Neuronal stem cell (in vitro differentiated cells): ENCODE measurements around the gene PLIN3.
"Not testable (repeated sequence)": the region's sequence is repeated elsewhere in the genome, so short reads cannot be mapped to it uniquely, and the experiment has no call there.

Experiments
- DNase-seq: peaks from one replicate; pipeline ENCODE4 v3.0.0-alpha.2; 2013; ENCODE audit warnings: low spot score
- H2AFZ ChIP-seq: one replicate; pipeline ENCODE4 v1.6.1; 2013; ENCODE audit warnings: mild to moderate bottlenecking, low read length, inconsistent platforms
- H2AK5ac ChIP-seq: 2 replicates; pipeline ENCODE4 v1.6.1; 2013; ENCODE audit warnings: low read depth, mild to moderate bottlenecking, inconsistent platforms, low read length, moderate library complexity, mixed read lengths
- H2BK120ac ChIP-seq: 2 replicates; pipeline ENCODE4 v1.6.1; 2013; ENCODE audit warnings: low read depth, mild to moderate bottlenecking, inconsistent platforms, low read length, moderate library complexity, mixed read lengths
- H2BK12ac ChIP-seq: one replicate; pipeline ENCODE4 v1.6.1; 2013; ENCODE audit warnings: low read length, inconsistent platforms
- H2BK15ac ChIP-seq: 2 replicates; pipeline ENCODE4 v1.6.1; 2013; ENCODE audit warnings: mild to moderate bottlenecking, low read length, inconsistent platforms, mixed read lengths
- H2BK5ac ChIP-seq: one replicate; pipeline ENCODE4 v1.6.1; 2013; ENCODE audit warnings: inconsistent platforms, mild to moderate bottlenecking, low read length, moderate library complexity
- H3K14ac ChIP-seq: one replicate; pipeline ENCODE4 v1.6.1; 2013; ENCODE audit warnings: low read length, inconsistent platforms
- H3K18ac ChIP-seq: 2 replicates; pipeline ENCODE4 v1.6.1; 2013; ENCODE audit warnings: low read length, inconsistent platforms
- H3K23ac ChIP-seq: 2 replicates; pipeline ENCODE4 v1.6.1; 2013; ENCODE audit warnings: low read depth, mild to moderate bottlenecking, mixed read lengths, low read length, inconsistent platforms; ENCODE audit not compliant: poor library complexity
- H3K27ac ChIP-seq: replicated peaks from 3 replicates; pipeline ENCODE4 v1.5.1; 2013; ENCODE audit warnings: low read length, inconsistent platforms
- H3K27me3 ChIP-seq, 3 experiments: 2 replicates each; pipeline ENCODE4 v1.6.1; 2013; ENCODE audit warnings: low read length in 3 of 3, mild to moderate bottlenecking in 2 of 3, inconsistent platforms in 1 of 3, low read depth in 1 of 3, mixed read lengths in 1 of 3, moderate library complexity in 1 of 3; ENCODE audit not compliant: control insufficient read depth in 3 of 3, insufficient read depth in 3 of 3
- H3K36me3 ChIP-seq, 2 donors: replicated peaks in 1 of 2; 2 replicates each; pipeline ENCODE4 v1.6.1; 2013; ENCODE audit warnings: low read length in 2 of 2; ENCODE audit not compliant: control insufficient read depth in 2 of 2, insufficient read depth in 2 of 2
- H3K4ac ChIP-seq: 2 replicates; pipeline ENCODE4 v1.6.1; 2013; ENCODE audit warnings: inconsistent platforms, mild to moderate bottlenecking, low read length, moderate library complexity
- H3K4me1 ChIP-seq, 2 donors: 1 replicate in 1 of 2; 2 replicates in 1 of 2; pipeline ENCODE4 v1.6.1; 2013; ENCODE audit warnings: low read length in 2 of 2, low read depth in 1 of 2; ENCODE audit not compliant: control insufficient read depth in 2 of 2, insufficient read depth in 1 of 2
- H3K4me2 ChIP-seq: one replicate; pipeline ENCODE4 v1.6.1; 2013; ENCODE audit warnings: mild to moderate bottlenecking, low read length, inconsistent platforms; ENCODE audit not compliant: insufficient read depth, poor library complexity, severe bottlenecking
- H3K4me3 ChIP-seq, 2 donors: 2 replicates each; pipeline ENCODE4 v1.5.1; 2013; ENCODE audit warnings: low read length in 2 of 2, mild to moderate bottlenecking in 2 of 2, inconsistent platforms in 1 of 2, moderate library complexity in 1 of 2
- H3K79me1 ChIP-seq: one replicate; pipeline ENCODE4 v1.6.1; 2013; ENCODE audit warnings: low read depth, mild to moderate bottlenecking, inconsistent platforms, low read length, moderate library complexity
- H3K9ac ChIP-seq: one replicate; pipeline ENCODE4 v1.6.1; 2013; ENCODE audit warnings: mild to moderate bottlenecking, low read depth, low read length, inconsistent platforms; ENCODE audit not compliant: poor library complexity
- H3K9me3 ChIP-seq, 2 donors: replicated peaks in 1 of 2; 2 replicates each; pipeline versions ENCODE3 to v1.6.1; 2013; ENCODE audit warnings: low read length in 2 of 2, mild to moderate bottlenecking in 2 of 2, inconsistent platforms in 1 of 2, low read depth in 1 of 2, mixed read lengths in 1 of 2, moderate library complexity in 1 of 2; ENCODE audit not compliant: control insufficient read depth in 2 of 2, insufficient read depth in 1 of 2
- H4K8ac ChIP-seq: one replicate; pipeline ENCODE4 v1.6.1; 2013; ENCODE audit warnings: low read depth, mild to moderate bottlenecking, inconsistent platforms, low read length, moderate library complexity
- H4K91ac ChIP-seq: one replicate; pipeline ENCODE4 v1.6.1; 2013; ENCODE audit warnings: low read length, low read depth, mild to moderate bottlenecking, inconsistent platforms; ENCODE audit not compliant: poor library complexity
- WGBS, 2 donors: extraction: QIAGEN DNeasy Blood & Tissue Kit; methylation state at CpG; one replicate each; pipeline ENCODE4 v1.1.7; 2013; ENCODE audit warnings: missing lambda C conversion rate in 2 of 2, mixed read lengths in 1 of 2; ENCODE audit not compliant: insufficient read length in 2 of 2, insufficient replicate concordance in 1 of 2; ENCODE audit errors: extremely low coverage in 2 of 2; 5-methylcytosine and 5-hydroxymethylcytosine counted together

Gene PLIN3

GRCh38 chr19:4823577-4823976 lies 43.9 kb downstream of the PLIN3 start:
- no peak for DNase-seq
- no peak overlapping the region for H2AFZ ChIP-seq
- H3K9ac ChIP-seq: no peak overlapping the region
- no peak overlapping the region for H4K8ac ChIP-seq
- no peak overlapping the region for H2BK120ac ChIP-seq
- no peaks in the 10 kb centered on the region for H3K27me3 ChIP-seq
- H3K79me1 ChIP-seq: no peaks in the 10 kb centered on the region
- no peak overlapping the region for H3K4ac ChIP-seq
- no peaks in the 10 kb centered on the region for H3K36me3 ChIP-seq
- H3K27ac ChIP-seq: no peak overlapping the region
- H2BK12ac ChIP-seq: no peak overlapping the region
- H2BK5ac ChIP-seq: no peak overlapping the region
- no peak overlapping the region for H2BK15ac ChIP-seq
- no peak overlapping the region for H2AK5ac ChIP-seq
- H4K91ac ChIP-seq: no peak overlapping the region
- no peak overlapping the region for H3K4me3 ChIP-seq
- WGBS, 2 donors: no CpG with 5 or more reads among the region's 6 CpGs
- no peaks in the 10 kb centered on the region for H3K9me3 ChIP-seq
- H3K14ac ChIP-seq: no peak overlapping the region
- peak overlapping the region; percentile 11 for H3K4me2 ChIP-seq
- H3K4me1 ChIP-seq: no peaks in the 10 kb centered on the region
- H3K18ac ChIP-seq: no peak overlapping the region
- no peak overlapping the region for H3K23ac ChIP-seq

- H4K8ac ChIP-seq, DNase-seq, H3K27me3 ChIP-seq, H3K4me1 ChIP-seq, H2BK5ac ChIP-seq, H3K23ac ChIP-seq, H3K4me3 ChIP-seq, H3K4ac ChIP-seq, H3K18ac ChIP-seq, H3K36me3 ChIP-seq, H4K91ac ChIP-seq, H2AFZ ChIP-seq, H3K4me2 ChIP-seq, H3K9me3 ChIP-seq, H2BK120ac ChIP-seq, H3K14ac ChIP-seq, H3K79me1 ChIP-seq, H3K27ac ChIP-seq, H2AK5ac ChIP-seq, H3K9ac ChIP-seq, H2BK15ac ChIP-seq, H2BK12ac ChIP-seq: not testable (repeated sequence)
- no CpG with 5 or more reads among the region's 7 CpGs for WGBS, 2 donors
Observed at GRCh38 chr19:4822354-4822753, 45.1 kb downstream of the PLIN3 start.

GRCh38 chr19:4821265-4821664 lies 46.2 kb downstream of the PLIN3 start:
- Histone ChIP-seq H2BK12ac (no peak overlapping the region), H2BK120ac (no peak overlapping the region)
- WGBS, 2 donors: no CpG with 5 or more reads among the region's 4 CpGs

GRCh38 chr19:4817467-4818277 lies 49.8 kb downstream of the PLIN3 start:
- Histone ChIP-seq H2BK15ac (peak overlapping the region; percentile 73), H3K23ac (peak overlapping the region; percentile 57), H3K9me3 (peaks cover 3% of the 10 kb centered on the region in 2 donors), H3K79me1 (no peaks in the 10 kb centered on the region), H3K4me3 (no peak overlapping the region), H2BK120ac (no peak overlapping the region), H3K18ac (peak overlapping the region; percentile 66), H3K4me1 (no peaks in the 10 kb centered on the region), H4K91ac (no peak overlapping the region), H4K8ac (no peak overlapping the region), H3K9ac (peak overlapping the region; percentile 67), H3K4me2 (no peak overlapping the region), H2BK5ac (no peak overlapping the region), H3K14ac (no peak overlapping the region), H3K36me3 (no peaks in the 10 kb centered on the region), H3K27me3 (no peaks in the 10 kb centered on the region), H2AFZ (peak overlapping the region; percentile 53), H3K27ac (no peak overlapping the region), H2AK5ac (peak overlapping the region; percentile 86), H2BK12ac (no peak overlapping the region), H3K4ac (no peak overlapping the region)
- DNase-seq: no peak
- no CpG with 5 or more reads among the region's 32 CpGs for WGBS, 2 donors

More at GRCh38 chr19:4821265-4821664, 46.2 kb downstream of the PLIN3 start:
- no peak overlapping the region for H3K23ac ChIP-seq
- H3K27ac ChIP-seq: no peak overlapping the region
- H3K9me3 ChIP-seq: no peaks in the 10 kb centered on the region
- no peak overlapping the region for H2AK5ac ChIP-seq
- H3K79me1 ChIP-seq: no peaks in the 10 kb centered on the region
- H4K91ac ChIP-seq: no peak overlapping the region
- H4K8ac ChIP-seq: no peak overlapping the region
- no peak overlapping the region for H2BK5ac ChIP-seq
- no peaks in the 10 kb centered on the region for H3K27me3 ChIP-seq
- no peak overlapping the region for H3K4ac ChIP-seq
- no peak overlapping the region for H2BK15ac ChIP-seq
- no peak overlapping the region for H2AFZ ChIP-seq
- no peaks in the 10 kb centered on the region for H3K36me3 ChIP-seq
- DNase-seq: no peak
- H3K18ac ChIP-seq: no peak overlapping the region
- no peak overlapping the region for H3K4me3 ChIP-seq
- no peak overlapping the region for H3K9ac ChIP-seq
- no peaks in the 10 kb centered on the region for H3K4me1 ChIP-seq
- no peak overlapping the region for H3K14ac ChIP-seq
- H3K4me2 ChIP-seq: no peak overlapping the region
